PC-9 (cell line): ENCODE measurements around the gene ADCY3.

Experiments used
- CTCF ChIP-seq: fragments of 200-600 bp; sonication (generic); conservative IDR thresholded peaks from 2 replicates; pipeline ENCODE4 v1.6.1; 2017; ENCODE audit warnings: mixed run types, antibody characterized with exemption, mild to moderate bottlenecking, moderate library complexity
- EZH2 ChIP-seq: fragments of 200-600 bp; sonication (generic); IDR thresholded peaks from 2 replicates; pipeline ENCODE4 v1.8.0; 2017; ENCODE audit warnings: antibody characterized with exemption, low read depth

- TF ChIP-seq CTCF (no peak), EZH2 (no peak)
Observed at GRCh38 chr2:24888177-24888576, 31.9 kb downstream of the ADCY3 start.
